GM20000 (cell line): ENCODE results near the gene PAK4.
"Not testable (repeated sequence)": the region's sequence is repeated elsewhere in the genome, so short reads cannot be mapped to it uniquely, and the experiment has no call there.

Experiments
- DNase-seq: peaks from one replicate; pipeline ENCODE4 v3.0.0; 2012; ENCODE audit warnings: low spot score
- CTCF ChIP-seq: IDR thresholded peaks from 2 replicates; pipeline ENCODE4 v1.5.1; 2012; ENCODE audit warnings: mild to moderate bottlenecking, control low read depth; ENCODE audit errors: extremely low read depth, missing control alignments

The PAK4 gene

GRCh38 chr19:39206122-39206521 lies 80.5 kb downstream of the PAK4 start:
- TF ChIP-seq CTCF = no peak
- DNase-seq = no peak

GRCh38 chr19:39207293-39207836 lies 81.8 kb downstream of the PAK4 start:
- no peak for TF ChIP-seq CTCF
- no peak for DNase-seq

GRCh38 chr19:39208175-39208795 lies 82.7 kb downstream of the PAK4 start:
- no peak for TF ChIP-seq CTCF
- no peak for DNase-seq

- TF ChIP-seq CTCF = no peak
- DNase-seq = no peak
Observed at GRCh38 chr19:39209196-39209595, 83.6 kb downstream of the PAK4 start.

- no peak for DNase-seq
- no peak for TF ChIP-seq CTCF
Observed at GRCh38 chr19:39211731-39212374, 86.3 kb downstream of the PAK4 start.

- peak; percentile 35 for TF ChIP-seq CTCF
- DNase-seq = no peak
Observed at GRCh38 chr19:39212375-39212742, 86.8 kb downstream of the PAK4 start.

- not testable (repeated sequence) for DNase-seq
Observed at GRCh38 chr19:39215323-39215722, 89.7 kb downstream of the PAK4 start.

- no peak for TF ChIP-seq CTCF
- DNase-seq = no peak
Observed at GRCh38 chr19:39217094-39217493, 91.5 kb downstream of the PAK4 start.
